Ishikawa (cell line): ENCODE data around the gene ATP9B.

Source experiments
- CEBPB ChIP-seq: IDR thresholded peaks from 2 replicates; pipeline ENCODE4 v1.6.1; 2012
- CREB1 ChIP-seq: IDR thresholded peaks from 2 replicates; pipeline ENCODE4 v1.6.1; 2012; ENCODE audit warnings: low read depth
- EGR1 ChIP-seq: IDR thresholded peaks from 2 replicates; pipeline ENCODE4 v1.6.1; 2012
- EP300 ChIP-seq: IDR thresholded peaks from 2 replicates; pipeline ENCODE4 v1.6.1; 2012; ENCODE audit warnings: borderline replicate concordance
- FOXM1 ChIP-seq: IDR thresholded peaks from 2 replicates; pipeline ENCODE4 v1.6.1; 2012; ENCODE audit warnings: low read depth, borderline replicate concordance
- NFIC ChIP-seq: IDR thresholded peaks from 2 replicates; pipeline ENCODE4 v1.6.1; 2012
- RAD21 ChIP-seq: IDR thresholded peaks from 2 replicates; pipeline ENCODE4 v1.6.1; 2012; ENCODE audit warnings: low read depth
- TAF1 ChIP-seq: IDR thresholded peaks from 2 replicates; pipeline ENCODE4 v1.6.1; 2012; ENCODE audit warnings: low read depth, mild to moderate bottlenecking
- TCF12 ChIP-seq: IDR thresholded peaks from 2 replicates; pipeline ENCODE4 v1.6.1; 2012; ENCODE audit warnings: low read depth
- TEAD4 ChIP-seq: IDR thresholded peaks from 2 replicates; pipeline ENCODE4 v1.6.1; 2012
- YY1 ChIP-seq: IDR thresholded peaks from 2 replicates; pipeline ENCODE4 v1.6.1; 2012; ENCODE audit warnings: low read depth
- ZBTB7A ChIP-seq: IDR thresholded peaks from 2 replicates; pipeline ENCODE4 v1.6.1; 2012; ENCODE audit warnings: low read depth
- TF ChIP-seq, protein P1 (sequence below): IDR thresholded peaks from 2 replicates; pipeline ENCODE4 v1.6.1; 2012
- TF ChIP-seq, protein P2 (sequence below): IDR thresholded peaks from 2 replicates; pipeline ENCODE4 v1.6.1; 2012; ENCODE audit warnings: low read depth, mild to moderate bottlenecking
- TF ChIP-seq, protein P3 (sequence below): IDR thresholded peaks from 2 replicates; pipeline ENCODE4 v1.6.1; 2012

Gene ATP9B

DNA sequence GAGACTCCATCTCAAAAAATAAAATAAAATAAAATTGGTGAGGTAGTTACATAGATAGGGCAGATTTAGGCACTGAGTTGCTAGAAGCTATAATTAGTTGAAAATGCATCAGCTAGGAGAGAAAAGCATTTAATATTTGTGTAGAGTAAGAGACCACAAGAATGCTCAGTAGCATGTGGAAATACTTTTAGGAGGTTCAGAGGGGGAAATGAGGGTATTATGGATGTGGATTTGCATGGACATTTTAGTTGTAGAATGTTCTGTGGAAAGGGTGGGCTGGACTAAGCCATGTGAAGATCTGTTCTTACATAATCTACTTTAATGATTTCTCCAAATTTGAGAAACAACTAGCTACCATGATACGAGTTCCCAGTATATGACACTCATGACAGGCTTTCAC, 95.5 kb downstream of the ATP9B start:
- TF ChIP-seq TEAD4 (no peak), ZBTB7A (no peak), TCF12 (no peak), FOXM1 (no peak), RAD21 (no peak), YY1 (no peak), TAF1 (no peak), EGR1 (no peak), CEBPB (no peak), CREB1 (no peak), EP300 (no peak), NFIC (no peak)
- TF ChIP-seq, protein P1, sequence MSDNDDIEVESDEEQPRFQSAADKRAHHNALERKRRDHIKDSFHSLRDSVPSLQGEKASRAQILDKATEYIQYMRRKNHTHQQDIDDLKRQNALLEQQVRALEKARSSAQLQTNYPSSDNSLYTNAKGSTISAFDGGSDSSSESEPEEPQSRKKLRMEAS: no peak
- TF ChIP-seq, protein P2, sequence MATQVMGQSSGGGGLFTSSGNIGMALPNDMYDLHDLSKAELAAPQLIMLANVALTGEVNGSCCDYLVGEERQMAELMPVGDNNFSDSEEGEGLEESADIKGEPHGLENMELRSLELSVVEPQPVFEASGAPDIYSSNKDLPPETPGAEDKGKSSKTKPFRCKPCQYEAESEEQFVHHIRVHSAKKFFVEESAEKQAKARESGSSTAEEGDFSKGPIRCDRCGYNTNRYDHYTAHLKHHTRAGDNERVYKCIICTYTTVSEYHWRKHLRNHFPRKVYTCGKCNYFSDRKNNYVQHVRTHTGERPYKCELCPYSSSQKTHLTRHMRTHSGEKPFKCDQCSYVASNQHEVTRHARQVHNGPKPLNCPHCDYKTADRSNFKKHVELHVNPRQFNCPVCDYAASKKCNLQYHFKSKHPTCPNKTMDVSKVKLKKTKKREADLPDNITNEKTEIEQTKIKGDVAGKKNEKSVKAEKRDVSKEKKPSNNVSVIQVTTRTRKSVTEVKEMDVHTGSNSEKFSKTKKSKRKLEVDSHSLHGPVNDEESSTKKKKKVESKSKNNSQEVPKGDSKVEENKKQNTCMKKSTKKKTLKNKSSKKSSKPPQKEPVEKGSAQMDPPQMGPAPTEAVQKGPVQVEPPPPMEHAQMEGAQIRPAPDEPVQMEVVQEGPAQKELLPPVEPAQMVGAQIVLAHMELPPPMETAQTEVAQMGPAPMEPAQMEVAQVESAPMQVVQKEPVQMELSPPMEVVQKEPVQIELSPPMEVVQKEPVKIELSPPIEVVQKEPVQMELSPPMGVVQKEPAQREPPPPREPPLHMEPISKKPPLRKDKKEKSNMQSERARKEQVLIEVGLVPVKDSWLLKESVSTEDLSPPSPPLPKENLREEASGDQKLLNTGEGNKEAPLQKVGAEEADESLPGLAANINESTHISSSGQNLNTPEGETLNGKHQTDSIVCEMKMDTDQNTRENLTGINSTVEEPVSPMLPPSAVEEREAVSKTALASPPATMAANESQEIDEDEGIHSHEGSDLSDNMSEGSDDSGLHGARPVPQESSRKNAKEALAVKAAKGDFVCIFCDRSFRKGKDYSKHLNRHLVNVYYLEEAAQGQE: no peak
- TF ChIP-seq, protein P3, sequence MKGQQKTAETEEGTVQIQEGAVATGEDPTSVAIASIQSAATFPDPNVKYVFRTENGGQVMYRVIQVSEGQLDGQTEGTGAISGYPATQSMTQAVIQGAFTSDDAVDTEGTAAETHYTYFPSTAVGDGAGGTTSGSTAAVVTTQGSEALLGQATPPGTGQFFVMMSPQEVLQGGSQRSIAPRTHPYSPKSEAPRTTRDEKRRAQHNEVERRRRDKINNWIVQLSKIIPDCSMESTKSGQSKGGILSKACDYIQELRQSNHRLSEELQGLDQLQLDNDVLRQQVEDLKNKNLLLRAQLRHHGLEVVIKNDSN: no peak

DNA sequence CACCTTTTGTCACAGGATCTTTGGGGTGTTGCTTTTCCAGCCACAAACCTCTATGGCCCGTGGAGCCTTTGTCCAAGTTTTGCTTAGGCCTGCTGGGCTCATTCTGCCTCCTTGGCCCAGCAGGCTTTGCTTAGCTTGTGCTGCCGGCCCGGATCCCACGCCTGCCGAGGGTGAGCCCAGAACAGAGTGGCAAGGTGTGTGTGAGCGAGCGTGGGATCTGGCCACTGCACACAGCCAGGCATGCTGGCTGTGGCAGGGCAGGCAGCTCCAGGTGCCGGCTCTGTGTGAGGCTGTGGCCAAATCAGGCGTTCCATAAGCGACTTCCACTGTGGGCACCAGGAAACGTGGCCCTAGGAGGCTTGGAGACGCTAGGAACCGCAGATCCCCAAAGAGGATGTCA, 97.5 kb downstream of the ATP9B start:
- TF ChIP-seq, protein P2: no peak
- no peak for TF ChIP-seq TAF1
- TF ChIP-seq, protein P1: no peak
- TF ChIP-seq TEAD4: no peak
- no peak for TF ChIP-seq EGR1
- no peak for TF ChIP-seq CEBPB
- no peak for TF ChIP-seq CREB1
- TF ChIP-seq FOXM1: no peak
- TF ChIP-seq YY1: no peak
- no peak for TF ChIP-seq EP300
- TF ChIP-seq RAD21: no peak
- TF ChIP-seq, protein P3: no peak

DNA sequence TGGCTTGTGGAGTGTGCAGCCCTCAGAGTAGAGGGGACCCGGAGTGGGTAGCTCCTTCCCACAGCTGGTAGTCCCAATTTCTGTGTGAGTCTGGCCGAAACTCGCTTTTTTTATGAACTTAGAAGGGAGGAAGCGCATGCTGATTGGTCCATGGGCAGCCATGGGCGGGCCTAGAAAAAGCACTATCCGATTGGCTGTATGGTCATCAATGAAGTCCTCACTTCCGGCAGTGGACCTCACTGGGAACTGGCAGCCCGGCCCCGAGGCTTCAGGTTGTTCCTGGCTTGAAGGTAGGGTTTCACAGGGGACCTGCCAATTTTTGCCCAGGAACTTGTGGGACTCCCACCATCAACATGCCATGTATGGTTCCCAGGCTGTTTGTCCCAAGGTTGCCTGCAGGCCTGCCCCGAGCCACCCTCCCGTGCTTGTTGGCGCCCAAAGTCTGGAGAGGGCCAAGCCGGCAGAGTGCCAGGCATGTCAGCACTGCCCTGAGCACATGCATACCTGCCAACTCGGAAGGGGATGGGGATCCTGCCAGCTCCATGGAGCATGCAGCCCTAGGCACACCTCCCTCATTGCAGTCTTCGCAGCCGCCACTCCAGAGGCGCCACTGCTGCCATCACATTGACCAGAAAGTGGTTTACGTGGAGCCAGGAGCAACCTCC, 98.5 kb downstream of the ATP9B start:
- TF ChIP-seq RAD21 (no peak), EGR1 (no peak), YY1 (no peak), ZBTB7A (no peak), TAF1 (no peak), CREB1 (no peak), TCF12 (no peak), TEAD4 (no peak), NFIC (no peak), CEBPB (no peak), EP300 (no peak)
- TF ChIP-seq, protein P3: no peak
- TF ChIP-seq, protein P2: no peak
- TF ChIP-seq, protein P1: no peak
